ENCODE measurements around the gene SPR.

SPR gene

GRCh38 chr2:72863046-72863445, 24.2 kb upstream of the SPR start:
- Histone ChIP-seq H3K36me3 (replicated peaks; ENCODE audit: low read depth, low read length) (no peaks in the 10 kb centered on the region), H3K9me3 (ENCODE audit: insufficient read depth, low read length) (no peaks in the 10 kb centered on the region), H3K4me3 (ENCODE audit: low read length) (peak overlapping the region; percentile 72), H3K27me3 (ENCODE audit: low read depth, low read length) (peaks cover 16% of the 10 kb centered on the region; the same call in 1 of the 2 replicates), H3K27ac (ENCODE audit: low read length) (no peak overlapping the region), H3K4me1 (ENCODE audit: low read length) (peaks cover 49% of the 10 kb centered on the region), H3K79me2 (ENCODE audit: low read length) (no peaks in the 10 kb centered on the region), H2AFZ (ENCODE audit: low read depth, low read length) (peak overlapping the region; percentile 86; the same call in 1 of the 2 replicates), H3K9ac (ENCODE audit: low read length) (no peak overlapping the region), H3K4me2 (ENCODE audit: low read length) (peak overlapping the region; percentile 90), H4K20me1 (ENCODE audit: insufficient read depth, low read length) (no peaks in the 10 kb centered on the region)
- TF ChIP-seq EZH2phosphoT487 (IDR thresholded peaks at IDR 0.05; ENCODE audit: low read depth) (no peak), CTCF (IDR thresholded peaks at IDR 0.05; ENCODE audit: low read depth, low read length) (no peak)

GRCh38 chr2:72864500-72864899, 22.7 kb upstream of the SPR start:
- Histone ChIP-seq H3K27ac (ENCODE audit: low read length) (peak overlapping the region; percentile 71), H2AFZ (ENCODE audit: low read depth, low read length) (no peak overlapping the region), H3K4me2 (ENCODE audit: low read length) (peak overlapping the region; percentile 68), H3K9me3 (ENCODE audit: insufficient read depth, low read length) (no peaks in the 10 kb centered on the region), H3K36me3 (replicated peaks; ENCODE audit: low read depth, low read length) (no peaks in the 10 kb centered on the region), H3K27me3 (ENCODE audit: low read depth, low read length) (peaks cover 8% of the 10 kb centered on the region; the same call in 1 of the 2 replicates), H3K9ac (ENCODE audit: low read length) (peak overlapping the region; percentile 23; the same call in 1 of the 2 replicates), H4K20me1 (ENCODE audit: insufficient read depth, low read length) (no peaks in the 10 kb centered on the region), H3K79me2 (ENCODE audit: low read length) (no peaks in the 10 kb centered on the region), H3K4me3 (ENCODE audit: low read length) (peak overlapping the region; percentile 30), H3K4me1 (ENCODE audit: low read length) (peaks cover 52% of the 10 kb centered on the region)
- TF ChIP-seq CTCF (IDR thresholded peaks at IDR 0.05; ENCODE audit: low read depth, low read length) (no peak), EZH2phosphoT487 (IDR thresholded peaks at IDR 0.05; ENCODE audit: low read depth) (no peak)

GRCh38 chr2:72871060-72871459, 16.1 kb upstream of the SPR start:
- Histone ChIP-seq H3K4me1 (ENCODE audit: low read length) (peaks cover 22% of the 10 kb centered on the region), H3K79me2 (ENCODE audit: low read length) (no peaks in the 10 kb centered on the region), H3K27ac (ENCODE audit: low read length) (no peak overlapping the region), H2AFZ (ENCODE audit: low read depth, low read length) (no peak overlapping the region), H3K27me3 (ENCODE audit: low read depth, low read length) (peaks cover 3% of the 10 kb centered on the region; the same call in 1 of the 2 replicates), H4K20me1 (ENCODE audit: insufficient read depth, low read length) (no peaks in the 10 kb centered on the region), H3K4me2 (ENCODE audit: low read length) (no peak overlapping the region), H3K36me3 (replicated peaks; ENCODE audit: low read depth, low read length) (peaks cover 4% of the 10 kb centered on the region), H3K9me3 (ENCODE audit: insufficient read depth, low read length) (peaks cover 11% of the 10 kb centered on the region; the same call in 1 of the 2 replicates), H3K4me3 (ENCODE audit: low read length) (no peak overlapping the region), H3K9ac (ENCODE audit: low read length) (no peak overlapping the region)
- TF ChIP-seq EZH2phosphoT487 (IDR thresholded peaks at IDR 0.05; ENCODE audit: low read depth) = no peak
- TF ChIP-seq CTCF (IDR thresholded peaks at IDR 0.05; ENCODE audit: low read depth, low read length) = no peak

GRCh38 chr2:72871880-72872279, 15.3 kb upstream of the SPR start:
- TF ChIP-seq EZH2phosphoT487 (IDR thresholded peaks at IDR 0.05; ENCODE audit: low read depth) (no peak), CTCF (IDR thresholded peaks at IDR 0.05; ENCODE audit: low read depth, low read length) (no peak)
- Histone ChIP-seq H3K27me3 (ENCODE audit: low read depth, low read length) (peaks cover 3% of the 10 kb centered on the region), H3K9ac (ENCODE audit: low read length) (no peak overlapping the region), H3K4me3 (ENCODE audit: low read length) (no peak overlapping the region), H3K79me2 (ENCODE audit: low read length) (no peaks in the 10 kb centered on the region), H2AFZ (ENCODE audit: low read depth, low read length) (no peak overlapping the region), H3K4me1 (ENCODE audit: low read length) (peaks cover 22% of the 10 kb centered on the region), H3K9me3 (ENCODE audit: insufficient read depth, low read length) (peaks cover 11% of the 10 kb centered on the region; the same call in 1 of the 2 replicates), H3K36me3 (replicated peaks; ENCODE audit: low read depth, low read length) (peaks cover 4% of the 10 kb centered on the region), H3K4me2 (ENCODE audit: low read length) (no peak overlapping the region), H4K20me1 (ENCODE audit: insufficient read depth, low read length) (no peaks in the 10 kb centered on the region), H3K27ac (ENCODE audit: low read length) (no peak overlapping the region)

Data from OCI-LY3 (cell line).